ENCODE results near the gene ITGAL. TPM values are rescaled to one million over a fixed set of nuclear protein-coding genes. Genes with fewer than 3 reads are reported as not detected.

Gene ITGAL
- total RNA-seq, 1 experiment from 2014 or later: not detected

DNA sequence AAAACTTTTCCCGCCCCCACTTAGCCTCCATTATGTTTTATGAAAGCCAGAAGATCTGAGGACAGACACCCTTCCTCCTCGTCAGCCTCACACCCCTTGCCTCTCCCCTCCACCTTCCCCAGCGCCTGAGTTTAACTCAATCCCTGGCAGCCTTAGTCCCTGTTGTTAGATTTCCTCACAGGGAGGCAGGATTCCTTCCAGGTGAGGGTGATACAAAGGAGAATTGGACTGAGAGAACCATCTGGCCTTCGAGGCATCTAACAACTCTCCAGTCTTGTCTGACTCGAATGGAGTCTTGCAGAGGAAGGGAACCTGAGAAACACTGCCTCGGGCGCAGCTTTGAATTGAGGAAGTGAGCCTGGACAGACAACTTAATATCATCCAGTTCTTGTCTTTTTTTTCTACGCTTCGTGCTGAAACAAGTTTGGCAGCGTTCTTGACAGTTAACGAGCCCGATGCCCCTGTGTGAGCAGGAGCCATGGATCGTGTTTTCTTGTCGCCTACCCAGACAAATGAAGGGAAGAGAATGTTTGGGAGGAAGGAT lies 55.2 kb downstream of the ITGAL start:
- no peak overlapping the region for H2BK12ac ChIP-seq (ENCODE audit: insufficient read length, low read depth, low read length)
- TF ChIP-seq, protein P1, sequence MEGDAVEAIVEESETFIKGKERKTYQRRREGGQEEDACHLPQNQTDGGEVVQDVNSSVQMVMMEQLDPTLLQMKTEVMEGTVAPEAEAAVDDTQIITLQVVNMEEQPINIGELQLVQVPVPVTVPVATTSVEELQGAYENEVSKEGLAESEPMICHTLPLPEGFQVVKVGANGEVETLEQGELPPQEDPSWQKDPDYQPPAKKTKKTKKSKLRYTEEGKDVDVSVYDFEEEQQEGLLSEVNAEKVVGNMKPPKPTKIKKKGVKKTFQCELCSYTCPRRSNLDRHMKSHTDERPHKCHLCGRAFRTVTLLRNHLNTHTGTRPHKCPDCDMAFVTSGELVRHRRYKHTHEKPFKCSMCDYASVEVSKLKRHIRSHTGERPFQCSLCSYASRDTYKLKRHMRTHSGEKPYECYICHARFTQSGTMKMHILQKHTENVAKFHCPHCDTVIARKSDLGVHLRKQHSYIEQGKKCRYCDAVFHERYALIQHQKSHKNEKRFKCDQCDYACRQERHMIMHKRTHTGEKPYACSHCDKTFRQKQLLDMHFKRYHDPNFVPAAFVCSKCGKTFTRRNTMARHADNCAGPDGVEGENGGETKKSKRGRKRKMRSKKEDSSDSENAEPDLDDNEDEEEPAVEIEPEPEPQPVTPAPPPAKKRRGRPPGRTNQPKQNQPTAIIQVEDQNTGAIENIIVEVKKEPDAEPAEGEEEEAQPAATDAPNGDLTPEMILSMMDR (conservative IDR thresholded peaks at IDR 0.05): no peak
- no peak overlapping the region for H3T11ph ChIP-seq (ENCODE audit: low read length)
- H3K9ac ChIP-seq (ENCODE audit: extremely low read depth, insufficient read length, low read length): peak overlapping the region; percentile 70
- no peak overlapping the region for H4K5ac ChIP-seq (ENCODE audit: insufficient read length, low read depth, low read length)
- H2BK20ac ChIP-seq (ENCODE audit: low read depth, low read length, poor library complexity, severe bottlenecking): no peak overlapping the region
- H2AK5ac ChIP-seq (ENCODE audit: insufficient read length, low read length): no peak overlapping the region
- no peaks in the 10 kb centered on the region for H3K9me3 ChIP-seq (ENCODE audit: control insufficient read depth, low read depth, low read length)
- H3K27ac ChIP-seq (ENCODE audit: insufficient read length, low read depth, low read length): peak overlapping the region; percentile 65
- H3K23me2 ChIP-seq (ENCODE audit: insufficient read length, low read depth, low read length, poor library complexity, severe bottlenecking): peaks cover 15% of the 10 kb centered on the region
- peak overlapping the region; percentile 65 for H2BK5ac ChIP-seq (ENCODE audit: insufficient read length, low read length)
- peak overlapping the region; percentile 83 for H3K4me2 ChIP-seq (ENCODE audit: insufficient read depth, insufficient read length, low read length)
- no peak for DNase-seq
- no peak overlapping the region for H3K23ac ChIP-seq (ENCODE audit: insufficient read length, low read depth, low read length)
- peak overlapping the region; percentile 61 for H2AFZ ChIP-seq (ENCODE audit: low read length)
- no peaks in the 10 kb centered on the region for H3K27me3 ChIP-seq (ENCODE audit: insufficient read depth, low read length)
- H3K9me3 Mint-ChIP-seq: no peaks in the 10 kb centered on the region
- H3K27ac Mint-ChIP-seq: peak overlapping the region; percentile 88 to 92 (median 90)
- peak overlapping the region; percentile 90 for H3K18ac ChIP-seq (ENCODE audit: insufficient read length, low read depth, low read length)
- H3K4me3 Mint-ChIP-seq: peak overlapping the region; percentile 74 to 84
- no peak overlapping the region for H2BK120ac ChIP-seq (ENCODE audit: low read depth, low read length, poor library complexity, severe bottlenecking)
- H2BK15ac ChIP-seq (ENCODE audit: low read depth, low read length): no peak overlapping the region
- H3K4me1 Mint-ChIP-seq: peaks cover 16% of the 10 kb centered on the region in 2 experiments
- WGBS (ENCODE audit: extremely low coverage, insufficient read length, low lambda C conversion rate): no CpG with 5 or more reads among the region's 14 CpGs
- no peak overlapping the region for H4K91ac ChIP-seq (ENCODE audit: insufficient read length, low read depth, low read length)
- H3K14ac ChIP-seq (ENCODE audit: insufficient read depth, low read length): peak overlapping the region; percentile 76; the same call in 1 of the 2 replicates
- H3K4me1 ChIP-seq (ENCODE audit: insufficient read depth, low read length): peaks cover 2% of the 10 kb centered on the region; the same call in 1 of the 2 replicates
- no peak overlapping the region for H3K4ac ChIP-seq (ENCODE audit: low read depth, low read length)
- H4K8ac ChIP-seq (replicated peaks; ENCODE audit: insufficient read length, low read depth, low read length): no peak overlapping the region
- H3K56ac ChIP-seq (ENCODE audit: insufficient read length, low read depth, low read length): no peak overlapping the region
- no peaks in the 10 kb centered on the region for H4K20me1 ChIP-seq (ENCODE audit: control insufficient read depth, insufficient read depth, insufficient read length)
- H3K27me3 Mint-ChIP-seq (ENCODE audit: low read depth): no peaks in the 10 kb centered on the region
- no peaks in the 10 kb centered on the region for H3K79me1 ChIP-seq (ENCODE audit: insufficient read depth, low read depth, low read length, poor library complexity, severe bottlenecking)
- no peaks in the 10 kb centered on the region for H3K79me2 ChIP-seq (ENCODE audit: insufficient read depth, low read length)
- peaks cover 2 to 32% (median 21%) of the 10 kb centered on the region in 3 experiments; a peak in 5 of 7 replicates for H3K36me3 Mint-ChIP-seq (ENCODE audit: insufficient read depth in 1 of 3, low read depth in 3 of 3)

All from H9 (cell line).